Adrenal gland (tissue), 12 donors: ENCODE data around the gene KIF19. TPM values are rescaled to one million over a fixed set of nuclear protein-coding genes. Genes with fewer than 3 reads are reported as not detected.

Source experiments
- DNase-seq, 7 donors: peaks; one replicate each; pipeline ENCODE4 v3.0.0-alpha.2; 2019 to 2020
- H3K27ac ChIP-seq, 5 donors: fragments of 200-600 bp; sonication (generic) in 4 of 5; 1 replicate in 3 of 5; 2 replicates in 2 of 5; pipeline versions ENCODE4 v1.5.1 to v1.8.0; 2016 to 2020; ENCODE audit warnings: mild to moderate bottlenecking in 1 of 5
- H3K27me3 ChIP-seq: fragments of 200-600 bp; 2 replicates; pipeline ENCODE4 v1.8.0; 2021
- H3K36me3 ChIP-seq, 2 donors: fragments of 200-600 bp; replicated peaks in 1 of 2; 1 replicate in 1 of 2; 2 replicates in 1 of 2; pipeline versions ENCODE4 v1.5.1 to v1.8.0; 2018 to 2022
- H3K4me1 ChIP-seq, 2 donors: fragments of 200-600 bp; replicated peaks in 1 of 2; 1 replicate in 1 of 2; 2 replicates in 1 of 2; pipeline versions ENCODE4 v1.5.1 to v1.8.0; 2018 to 2021
- H3K4me3 ChIP-seq, 4 donors: fragments of 200-600 bp; sonication (generic) in 3 of 4; one replicate each; pipeline ENCODE4 v1.5.1; 2016 to 2018
- H3K9me3 ChIP-seq, 3 donors: fragments of 200-600 bp; sonication (generic) in 1 of 3; replicated peaks in 1 of 3; 1 replicate in 2 of 3; 2 replicates in 1 of 3; pipeline versions ENCODE4 v1.5.1 to v1.8.0; 2016 to 2021
- CTCF ChIP-seq, 6 experiments: fragments of 450-650 bp in 4 of 6; fragments of 200-600 bp in 2 of 6; sonication (generic) in 1 of 6; IDR thresholded peaks; 1 replicate in 5 of 6; 2 replicates in 1 of 6; pipeline versions ENCODE4 v1.5.1 to v1.8.0; 2016 to 2021; ENCODE audit warnings: antibody characterized with exemption in 6 of 6, mild to moderate bottlenecking in 2 of 6, moderate library complexity in 1 of 6
- POLR2A ChIP-seq, 2 donors: fragments of 450-650 bp; IDR thresholded peaks; one replicate each; pipeline ENCODE4 v1.6.1; 2017; ENCODE audit warnings: antibody characterized with exemption in 2 of 2, mild to moderate bottlenecking in 2 of 2, moderate library complexity in 1 of 2
- WGBS, 4 donors: extraction: QIAGEN DNeasy Blood & Tissue Kit in 2 of 4; methylation state at CpG; one replicate each; pipeline versions ENCODE4 v1.1.5 to v1.1.7; 2013 to 2017; 5-methylcytosine and 5-hydroxymethylcytosine counted together
- intact Hi-C, 2 donors: fragments of 100-400 bp; cut with DNase I; formaldehyde crosslinking; loops; one replicate each; pipeline versions ENCODE4 v1.14.1 to v1.15.0; 2022 to 2023
- polyA plus RNA-seq, 3 donors: library from polyadenylated mRNA; stranded (reverse); fragments of 200-250 nt in 2 of 3; fragments of 350-450 nt in 1 of 3; fragmentation: Illumina TruSeq in 1 of 3; extraction: RNeasy Lipid Tissue Mini Kit (QIAGEN cat#74804) in 1 of 3; gene quantifications; one replicate each; pipeline ENCODE4 v1.2.3, GENCODE V29; 2013 to 2014
- total RNA-seq, 9 donors: library from RNA; depleted of rRNA in 4 of 9; stranded (reverse); fragments of >200 nt in 4 of 9; fragments of 120-200 nt in 1 of 9; fragmentation: NEBNext Ultra II Directional in 1 of 9; extraction: Animal tissue kit (Norgen Biotek cat#: 25700) in 1 of 9; gene quantifications; one replicate each; pipeline versions ENCODE4 v1.1.0 to v1.2.4, GENCODE V29; 2013 to 2023
- donor health status: healthy with polysubstance abuse.
- donor health status: Bipolar disorder and iron deficiency.
- donor health status: DM: yes; HTN: yes; CAD: no.
- donor health status: DM: no; HTN: no; CAD: no.
- donor health status: DM: no; HTN: no; CAD: no.
- donor health status: DM: yes; HTN: yes; CAD: no.

KIF19 gene
- total and polyA plus RNA-seq, 12 donors = 0.06 to 1.7 (median 0.30) TPM; not detected in 2

GRCh38 chr17:74373838-74374606, 48.0 kb downstream of the KIF19 start:
- 71 to 85% (median 79%) methylated on average over 8 to 15 of the region's 15 CpGs for whole genome bisulfite sequencing, 4 donors
- Histone ChIP-seq H3K4me1 (no peaks in the 10 kb centered on the region), H3K27me3 (no peaks in the 10 kb centered on the region), H3K27ac (no peak overlapping the region), H3K9me3 (no peaks in the 10 kb centered on the region), H3K4me3 (no peak overlapping the region), H3K36me3 (no peaks in the 10 kb centered on the region)
- intact Hi-C loops = loop anchor here in 1 of 2 donors (10.0 kb wide), 1 partner anchor 231 kb away; no protein-coding TSS in a partner anchor
- DNase-seq = no peak
- no peak for TF ChIP-seq POLR2A (IDR thresholded peaks at IDR 0.05)
- no peak for TF ChIP-seq CTCF (IDR thresholded peaks at IDR 0.05)

GRCh38 chr17:74374858-74375257, 48.8 kb downstream of the KIF19 start:
- Histone ChIP-seq H3K4me3 (no peak overlapping the region), H3K4me1 (peaks cover 4% of the 10 kb centered on the region in 2 donors), H3K36me3 (no peaks in the 10 kb centered on the region), H3K9me3 (no peaks in the 10 kb centered on the region), H3K27ac (no peak overlapping the region), H3K27me3 (no peaks in the 10 kb centered on the region)
- intact Hi-C loops = loop anchor here in 1 of 2 donors (10.0 kb wide), 1 partner anchor 230 kb away; no protein-coding TSS in a partner anchor
- no peak for TF ChIP-seq POLR2A (IDR thresholded peaks at IDR 0.05)
- TF ChIP-seq CTCF (IDR thresholded peaks at IDR 0.05) = no peak
- WGBS, 4 donors = 78 to 84% (median 82%) methylated on average over 3 of the region's 3 CpGs
- no peak for DNase-seq

- Histone ChIP-seq H3K27me3 (no peaks in the 10 kb centered on the region), H3K36me3 (no peaks in the 10 kb centered on the region), H3K4me3 (peak overlapping the region in 1 of 4 donors; percentile 13), H3K9me3 (no peaks in the 10 kb centered on the region), H3K4me1 (peaks cover 5 to 7% of the 10 kb centered on the region in 2 donors), H3K27ac (no peak overlapping the region)
- peak; percentile 94 to 99 (median 98) for TF ChIP-seq CTCF (IDR thresholded peaks at IDR 0.05)
- no peak for TF ChIP-seq POLR2A (IDR thresholded peaks at IDR 0.05)
- peak; percentile 89 to 96 (median 93) for DNase-seq
- intact Hi-C loops = loop anchor here (2.0 to 10.0 kb wide), 2 partner anchors 77 to 225 kb away; no protein-coding TSS in a partner anchor
- 2 to 25% (median 18%) methylated on average over 7 to 20 of the region's 20 CpGs for WGBS, 4 donors
These were observed 53.6 kb downstream of the KIF19 start for GRCh38 chr17:74379495-74380085.
